ENCODE results near the gene FAM228B.
"Not testable (repeated sequence)": the region's sequence is repeated elsewhere in the genome, so short reads cannot be mapped to it uniquely, and the experiment has no call there.

FAM228B gene

GRCh38 chr2:24104110-24104650 lies 19.1 kb upstream of the FAM228B start:
- no peak for DNase-seq

GRCh38 chr2:24104906-24105305 lies 18.4 kb upstream of the FAM228B start:
- no peak for DNase-seq

GRCh38 chr2:24105816-24106215 lies 17.5 kb upstream of the FAM228B start:
- no peak for DNase-seq

GRCh38 chr2:24106786-24107185 lies 16.5 kb upstream of the FAM228B start:
- DNase-seq: no peak

- DNase-seq: no peak
These were observed 15.9 kb upstream of the FAM228B start for GRCh38 chr2:24107336-24107735.

GRCh38 chr2:24109431-24109830 lies 13.8 kb upstream of the FAM228B start:
- DNase-seq: not testable (repeated sequence)

GRCh38 chr2:24110660-24111303 lies 12.5 kb upstream of the FAM228B start:
- no peak for DNase-seq

GRCh38 chr2:24111407-24111901 lies 11.8 kb upstream of the FAM228B start:
- DNase-seq: no peak

- DNase-seq: no peak
These were observed 8.2 kb upstream of the FAM228B start for GRCh38 chr2:24115057-24115456.

GRCh38 chr2:24117902-24118301 lies 5.4 kb upstream of the FAM228B start:
- DNase-seq: no peak

GRCh38 chr2:24121066-24121465 lies 2.2 kb upstream of the FAM228B start:
- no peak for DNase-seq

GRCh38 chr2:24121469-24121868 lies 1.8 kb upstream of the FAM228B start:
- no peak for DNase-seq

GRCh38 chr2:24122366-24123194 lies 689 bp upstream of the FAM228B start:
- no peak for DNase-seq

GRCh38 chr2:24123922-24124580 lies 782 bp downstream of the FAM228B start:
- DNase-seq: peak; percentile 45

GRCh38 chr2:24125956-24126355 lies 2.7 kb downstream of the FAM228B start:
- DNase-seq: no peak

- DNase-seq: no peak
These were observed 9.3 kb downstream of the FAM228B start for GRCh38 chr2:24132543-24132942.

- not testable (repeated sequence) for DNase-seq
These were observed 17.0 kb downstream of the FAM228B start for GRCh38 chr2:24140305-24140704.

GRCh38 chr2:24147364-24147763 lies 24.1 kb downstream of the FAM228B start:
- no peak for DNase-seq

- DNase-seq: no peak
These were observed 29.3 kb downstream of the FAM228B start for GRCh38 chr2:24152413-24153197.

GRCh38 chr2:24153478-24153877 lies 30.2 kb downstream of the FAM228B start:
- no peak for DNase-seq

- no peak for DNase-seq
These were observed 34.9 kb downstream of the FAM228B start for GRCh38 chr2:24158131-24158530.

- no peak for DNase-seq
These were observed 36.4 kb downstream of the FAM228B start for GRCh38 chr2:24159708-24160107.

- no peak for DNase-seq
These were observed 37.5 kb downstream of the FAM228B start for GRCh38 chr2:24160761-24161160.
